Smooth muscle cell (in vitro differentiated cells): ENCODE measurements around the gene NEXN. TPM values are rescaled to one million over a fixed set of nuclear protein-coding genes. Genes with fewer than 3 reads are reported as not detected.
A peak's percentile ranks its signal among the peaks of the same experiment; 100 is the strongest.

Experiments used
- DNase-seq: peaks from one replicate; lab custom pipeline; 2025; ENCODE audit not compliant: unreplicated experiment; lab: John Stamatoyannopoulos, UW
- H2AFZ ChIP-seq: fragments of 200-600 bp; sonication (generic); 2 replicates; pipeline ENCODE4 v1.6.0; 2016; ENCODE audit warnings: antibody characterized with exemption, low read depth, mild to moderate bottlenecking
- H3F3A ChIP-seq: fragments of 200-600 bp; sonication (generic); 2 replicates; pipeline ENCODE4 v1.6.0; 2017; ENCODE audit warnings: antibody characterized with exemption, low read depth
- H3K27ac ChIP-seq: fragments of 200-600 bp; sonication (generic); 2 replicates; pipeline ENCODE4 v1.5.1; 2016; ENCODE audit warnings: low read depth, mild to moderate bottlenecking
- H3K27me3 ChIP-seq: fragments of 200-600 bp; sonication (generic); 2 replicates; pipeline ENCODE4 v1.6.1; 2016; ENCODE audit warnings: low read depth, mild to moderate bottlenecking
- H3K36me3 ChIP-seq: fragments of 200-600 bp; sonication (generic); 2 replicates; pipeline ENCODE4 v1.5.1; 2016; ENCODE audit warnings: low read depth
- H3K4me1 ChIP-seq: fragments of 200-600 bp; sonication (generic); 2 replicates; pipeline ENCODE4 v1.5.1; 2016; ENCODE audit warnings: low read depth
- H3K4me2 ChIP-seq: fragments of 200-600 bp; sonication (generic); 2 replicates; pipeline ENCODE4 v1.6.0; 2016; ENCODE audit warnings: mild to moderate bottlenecking
- H3K4me3 ChIP-seq: fragments of 200-600 bp; sonication (generic); 2 replicates; pipeline ENCODE4 v1.5.1; 2016; ENCODE audit warnings: mild to moderate bottlenecking
- H3K79me2 ChIP-seq: fragments of 200-600 bp; sonication (generic); 2 replicates; pipeline ENCODE4 v1.6.0; 2016; ENCODE audit warnings: low read depth, mild to moderate bottlenecking
- H3K9ac ChIP-seq: fragments of 200-600 bp; sonication (generic); 2 replicates; pipeline ENCODE4 v1.6.0; 2016; ENCODE audit warnings: low read depth
- H3K9me3 ChIP-seq: fragments of 200-600 bp; sonication (generic); replicated peaks from 2 replicates; pipeline ENCODE4 v1.5.1; 2016; ENCODE audit warnings: low read depth
- H4K20me1 ChIP-seq: fragments of 200-600 bp; sonication (generic); 2 replicates; pipeline ENCODE4 v1.6.0; 2016; ENCODE audit warnings: low read depth
- WGBS: methylation state at CpG from one replicate; pipeline ENCODE4 v1.1.7; 2016; ENCODE audit warnings: low lambda C conversion rate; 5-methylcytosine and 5-hydroxymethylcytosine counted together
- polyA plus RNA-seq: library from polyadenylated mRNA; unstranded; fragments of >200 nt; fragmentation: Nextera tagmentation; extraction: Ambion mirVana; gene quantifications from 2 replicates; pipeline ENCODE4 v1.2.1, GENCODE V29; 2016
- total RNA-seq: library from RNA; depleted of rRNA; stranded (reverse); fragments of >200 nt; gene quantifications from 2 replicates; pipeline ENCODE4 v1.2.3, GENCODE V29; 2014
- TF ChIP-seq, protein P1 (sequence below): fragments of 200-600 bp; sonication (generic); IDR thresholded peaks from 2 replicates; pipeline ENCODE4 v1.5.1; 2017; ENCODE audit warnings: borderline replicate concordance, mild to moderate bottlenecking, antibody characterized with exemption; ENCODE audit not compliant: insufficient read depth, poor library complexity, severe bottlenecking

The NEXN gene
- total and polyA plus RNA-seq, 2 experiments from 2014 or later, result 12.5 to 20.2 TPM

DNA sequence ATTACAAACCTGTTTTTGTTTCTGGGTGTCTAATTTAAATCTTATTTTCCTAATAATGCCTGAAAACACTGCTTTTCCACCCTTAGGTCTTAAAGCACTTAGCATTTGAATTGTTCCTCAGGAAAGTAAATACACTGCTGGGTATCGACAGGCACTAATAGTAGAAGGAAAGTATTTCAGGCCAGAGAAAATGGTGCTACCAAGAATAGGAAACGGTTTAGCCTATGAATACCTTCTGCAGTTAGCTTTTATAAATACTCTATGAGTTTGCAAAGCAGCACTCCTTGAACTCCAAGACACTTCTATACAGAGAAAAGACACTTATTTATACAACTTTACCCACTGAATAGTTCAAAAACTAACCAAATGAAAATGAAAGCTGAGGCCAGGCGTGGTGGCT lies 83.7 kb downstream of the NEXN start:
- peaks cover 100% of the 10 kb centered on the region for H3K79me2 ChIP-seq
- no peak overlapping the region for H3K27ac ChIP-seq
- TF ChIP-seq, protein P1, sequence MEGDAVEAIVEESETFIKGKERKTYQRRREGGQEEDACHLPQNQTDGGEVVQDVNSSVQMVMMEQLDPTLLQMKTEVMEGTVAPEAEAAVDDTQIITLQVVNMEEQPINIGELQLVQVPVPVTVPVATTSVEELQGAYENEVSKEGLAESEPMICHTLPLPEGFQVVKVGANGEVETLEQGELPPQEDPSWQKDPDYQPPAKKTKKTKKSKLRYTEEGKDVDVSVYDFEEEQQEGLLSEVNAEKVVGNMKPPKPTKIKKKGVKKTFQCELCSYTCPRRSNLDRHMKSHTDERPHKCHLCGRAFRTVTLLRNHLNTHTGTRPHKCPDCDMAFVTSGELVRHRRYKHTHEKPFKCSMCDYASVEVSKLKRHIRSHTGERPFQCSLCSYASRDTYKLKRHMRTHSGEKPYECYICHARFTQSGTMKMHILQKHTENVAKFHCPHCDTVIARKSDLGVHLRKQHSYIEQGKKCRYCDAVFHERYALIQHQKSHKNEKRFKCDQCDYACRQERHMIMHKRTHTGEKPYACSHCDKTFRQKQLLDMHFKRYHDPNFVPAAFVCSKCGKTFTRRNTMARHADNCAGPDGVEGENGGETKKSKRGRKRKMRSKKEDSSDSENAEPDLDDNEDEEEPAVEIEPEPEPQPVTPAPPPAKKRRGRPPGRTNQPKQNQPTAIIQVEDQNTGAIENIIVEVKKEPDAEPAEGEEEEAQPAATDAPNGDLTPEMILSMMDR, result no peak
- H3K9ac ChIP-seq, result no peak overlapping the region
- peaks cover 24% of the 10 kb centered on the region for H3K4me1 ChIP-seq
- peaks cover 4% of the 10 kb centered on the region for H3F3A ChIP-seq
- H3K4me3 ChIP-seq, result no peak overlapping the region
- H3K9me3 ChIP-seq, result no peaks in the 10 kb centered on the region
- no peak for DNase-seq
- WGBS, result 95% methylated on average over 3 of the region's 3 CpGs
- H2AFZ ChIP-seq, result no peak overlapping the region
- peaks cover 100% of the 10 kb centered on the region for H4K20me1 ChIP-seq
- H3K27me3 ChIP-seq, result no peaks in the 10 kb centered on the region
- H3K36me3 ChIP-seq, result peaks cover 35% of the 10 kb centered on the region
- no peak overlapping the region for H3K4me2 ChIP-seq

DNA sequence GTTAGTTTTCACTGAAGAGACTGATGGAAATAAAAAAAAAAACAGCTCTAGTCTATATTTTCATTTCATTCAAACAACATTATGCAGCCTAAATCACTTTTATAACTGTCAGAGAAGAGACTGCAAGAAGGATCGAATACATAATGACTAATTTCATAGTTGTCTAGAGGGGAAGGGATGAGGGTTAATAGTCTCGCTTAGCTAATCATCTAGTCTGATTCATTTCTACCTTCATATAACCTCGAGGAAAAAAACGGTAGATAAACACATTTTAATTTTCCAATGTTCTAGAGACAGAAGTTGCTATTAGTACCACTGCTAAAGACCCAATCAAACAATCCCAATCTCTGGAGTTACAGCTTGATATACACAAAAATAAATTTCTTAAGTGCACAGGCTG lies 87.0 kb downstream of the NEXN start:
- H3K4me2 ChIP-seq, result peak overlapping the region; percentile 94
- no peaks in the 10 kb centered on the region for H3F3A ChIP-seq
- peaks cover 30% of the 10 kb centered on the region for H3K4me1 ChIP-seq
- H3K36me3 ChIP-seq, result peaks cover 13% of the 10 kb centered on the region
- peaks cover 77% of the 10 kb centered on the region for H4K20me1 ChIP-seq
- peak overlapping the region; percentile 94 for H3K4me3 ChIP-seq
- DNase-seq, result no peak
- WGBS, result 20% methylated on average over 4 of the region's 4 CpGs
- H3K9ac ChIP-seq, result peak overlapping the region; percentile 100
- no peak overlapping the region for H2AFZ ChIP-seq
- H3K9me3 ChIP-seq, result no peaks in the 10 kb centered on the region
- TF ChIP-seq, protein P1, result no peak
- H3K27ac ChIP-seq, result peak overlapping the region; percentile 99
- H3K79me2 ChIP-seq, result peaks cover 93% of the 10 kb centered on the region
- H3K27me3 ChIP-seq, result no peaks in the 10 kb centered on the region

DNA sequence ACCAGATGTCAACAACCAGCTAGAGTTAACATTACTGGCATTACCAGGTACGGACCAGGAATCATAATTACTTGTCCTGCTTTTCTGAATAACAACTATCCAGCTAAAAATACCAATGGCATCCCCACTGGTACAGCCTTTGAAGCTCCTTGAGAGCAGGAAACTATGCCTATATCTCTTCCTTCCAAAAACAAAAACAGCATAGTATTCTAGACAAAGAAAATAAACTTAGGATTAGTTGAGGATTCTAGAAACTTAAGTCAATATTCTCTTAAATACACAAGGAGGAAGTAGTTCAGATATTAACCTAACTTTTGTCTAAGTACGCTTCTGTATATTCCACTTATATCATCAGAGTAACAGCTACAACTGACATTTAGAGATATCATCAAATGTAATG lies 87.5 kb downstream of the NEXN start:
- H3K9me3 ChIP-seq, result no peaks in the 10 kb centered on the region
- no peaks in the 10 kb centered on the region for H3K27me3 ChIP-seq
- peak overlapping the region; percentile 99 for H3K27ac ChIP-seq
- no peak for DNase-seq
- H3K4me3 ChIP-seq, result peak overlapping the region; percentile 94
- TF ChIP-seq, protein P1, result no peak
- 23% methylated on average over 2 of the region's 2 CpGs for WGBS
- no peaks in the 10 kb centered on the region for H3F3A ChIP-seq
- peaks cover 72% of the 10 kb centered on the region for H4K20me1 ChIP-seq
- H3K36me3 ChIP-seq, result peaks cover 12% of the 10 kb centered on the region
- H2AFZ ChIP-seq, result no peak overlapping the region
- H3K79me2 ChIP-seq, result peaks cover 93% of the 10 kb centered on the region
- peaks cover 35% of the 10 kb centered on the region for H3K4me1 ChIP-seq
- H3K4me2 ChIP-seq, result peak overlapping the region; percentile 94
- peak overlapping the region; percentile 100 for H3K9ac ChIP-seq

DNA sequence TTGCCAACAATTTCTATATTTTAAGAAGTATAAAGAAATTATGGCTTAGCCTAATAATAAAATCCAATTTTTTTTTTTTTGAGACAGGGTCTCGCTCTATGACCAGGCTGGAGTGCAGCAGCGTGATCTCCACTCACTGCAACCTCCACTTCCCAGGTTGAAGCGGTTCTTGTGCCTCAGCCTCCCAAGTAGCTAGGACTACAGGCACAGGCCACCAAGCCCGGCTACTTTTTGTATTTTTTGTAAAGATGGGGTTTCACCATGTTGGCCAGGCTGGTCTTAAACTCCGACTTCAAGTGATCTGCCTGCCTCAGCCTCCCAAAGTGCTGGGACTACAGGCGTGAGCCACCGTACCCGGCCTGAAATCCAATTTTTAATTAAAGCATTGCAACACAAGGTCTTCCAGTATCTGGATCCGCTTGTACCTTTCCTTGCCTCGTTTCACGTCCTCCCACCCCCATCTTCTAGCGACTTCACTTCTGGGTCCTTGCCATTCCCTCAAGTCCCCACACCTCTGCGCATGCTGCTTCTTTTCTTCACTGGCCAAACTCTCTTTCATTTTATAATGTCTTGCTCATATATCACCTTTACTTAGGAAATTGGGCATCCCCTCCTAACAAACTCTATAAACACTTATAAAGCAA lies 88.1 kb downstream of the NEXN start:
- Histone ChIP-seq H3K9ac (peak overlapping the region; percentile 100), H3K4me2 (peak overlapping the region; percentile 94), H3K27ac (peak overlapping the region; percentile 99), H2AFZ (no peak overlapping the region), H3K79me2 (peaks cover 93% of the 10 kb centered on the region), H3K4me1 (peaks cover 36% of the 10 kb centered on the region), H3K9me3 (no peaks in the 10 kb centered on the region), H3F3A (no peaks in the 10 kb centered on the region), H3K27me3 (no peaks in the 10 kb centered on the region), H3K4me3 (peak overlapping the region; percentile 94), H3K36me3 (peaks cover 7% of the 10 kb centered on the region), H4K20me1 (peaks cover 66% of the 10 kb centered on the region)
- 51% methylated on average over 13 of the region's 13 CpGs for WGBS
- TF ChIP-seq, protein P1, result no peak
- DNase-seq, result no peak
